ENCODE measurements around the gene UBE4B.

UBE4B gene

GRCh38 chr1:10033359-10033845 is 644 bp downstream of the UBE4B start:
- DNase-seq, result peak; percentile 26
- peak; percentile 10 for ATAC-seq

GRCh38 chr1:10042746-10043145 is 10.0 kb downstream of the UBE4B start:
- ATAC-seq (no peak), DNase-seq (no peak)

GRCh38 chr1:10045480-10046355 is 13.0 kb downstream of the UBE4B start:
- no peak for DNase-seq
- no peak for ATAC-seq

GRCh38 chr1:10046356-10047085 is 13.8 kb downstream of the UBE4B start:
- DNase-seq, result no peak
- ATAC-seq, result no peak

GRCh38 chr1:10048601-10049000 is 15.8 kb downstream of the UBE4B start:
- DNase-seq, result no peak
- ATAC-seq, result no peak

- DNase-seq (no peak), ATAC-seq (no peak)
These were observed 17.9 kb downstream of the UBE4B start for GRCh38 chr1:10050611-10051010.

GRCh38 chr1:10051656-10052055 is 18.9 kb downstream of the UBE4B start:
- ATAC-seq (no peak), DNase-seq (no peak)

- DNase-seq (no peak), ATAC-seq (no peak)
These were observed 19.6 kb downstream of the UBE4B start for GRCh38 chr1:10052347-10052746.

GRCh38 chr1:10054465-10054864 is 21.7 kb downstream of the UBE4B start:
- ATAC-seq (no peak), DNase-seq (no peak)

- no peak for DNase-seq
- no peak for ATAC-seq
These were observed 23.8 kb downstream of the UBE4B start for GRCh38 chr1:10056599-10056987.

GRCh38 chr1:10057343-10057742 is 24.6 kb downstream of the UBE4B start:
- ATAC-seq, result no peak
- DNase-seq, result no peak

- DNase-seq (no peak), ATAC-seq (no peak)
These were observed 25.0 kb downstream of the UBE4B start for GRCh38 chr1:10057796-10058195.

- DNase-seq (no peak), ATAC-seq (no peak)
These were observed 26.6 kb downstream of the UBE4B start for GRCh38 chr1:10059342-10059718.

- DNase-seq (no peak), ATAC-seq (no peak)
These were observed 27.7 kb downstream of the UBE4B start for GRCh38 chr1:10060311-10061100.

- DNase-seq (no peak), ATAC-seq (no peak)
These were observed 28.5 kb downstream of the UBE4B start for GRCh38 chr1:10061276-10061675.

GRCh38 chr1:10063878-10064277 is 31.1 kb downstream of the UBE4B start:
- ATAC-seq (no peak), DNase-seq (no peak)

GRCh38 chr1:10064416-10065343 is 31.9 kb downstream of the UBE4B start:
- DNase-seq (no peak), ATAC-seq (no peak)

- DNase-seq (no peak), ATAC-seq (no peak)
These were observed 32.6 kb downstream of the UBE4B start for GRCh38 chr1:10065344-10065685.

- ATAC-seq (no peak), DNase-seq (no peak)
These were observed 33.0 kb downstream of the UBE4B start for GRCh38 chr1:10065760-10066159.

- DNase-seq, result no peak
- no peak for ATAC-seq
These were observed 36.0 kb downstream of the UBE4B start for GRCh38 chr1:10068605-10069294.

- ATAC-seq, result no peak
- no peak for DNase-seq
These were observed 37.4 kb downstream of the UBE4B start for GRCh38 chr1:10070206-10070605.
